ENCODE results near the gene MAGEA11.
"Not testable (repeated sequence)": the region's sequence is repeated elsewhere in the genome, so short reads cannot be mapped to it uniquely, and the experiment has no call there.

MAGEA11 gene

GRCh38 chrX:149718757-149719156, 6.9 kb downstream of the MAGEA11 start:
- DNase-seq, result no peak

DNA sequence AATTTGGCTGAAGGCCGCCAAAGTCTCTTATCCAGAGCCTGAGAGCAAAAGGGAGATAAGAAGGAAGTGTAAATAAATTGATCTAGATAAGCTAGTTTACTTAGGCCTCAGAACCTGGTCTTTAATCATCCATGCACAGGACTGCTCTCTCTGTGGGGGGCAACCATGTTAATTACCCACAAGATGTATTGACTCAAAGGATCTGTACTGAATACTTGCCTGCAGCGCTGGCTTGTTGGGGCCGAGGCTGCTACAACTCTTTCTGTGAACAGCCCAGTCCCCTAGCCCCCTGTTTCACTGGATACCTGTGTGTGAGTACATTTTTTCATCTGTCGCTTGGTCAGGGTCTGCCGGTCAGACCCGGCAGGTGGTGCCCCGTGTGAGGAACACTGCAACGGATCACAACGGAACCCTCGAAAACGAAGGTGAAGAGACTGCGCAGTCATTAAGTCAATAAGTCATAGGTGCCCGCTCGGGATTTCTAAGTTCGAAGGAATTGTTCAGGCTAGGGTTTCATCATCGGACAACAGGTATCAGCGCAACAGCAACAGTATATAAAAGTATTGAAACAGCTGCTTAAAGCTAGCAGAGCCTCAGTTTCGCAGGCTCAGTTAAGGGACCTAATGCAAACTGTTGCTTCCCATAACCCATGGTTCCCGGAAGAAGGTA, 8.3 kb downstream of the MAGEA11 start:
- no peak for DNase-seq

- not testable (repeated sequence) for DNase-seq
Observed at GRCh38 chrX:149721241-149721640, 9.4 kb downstream of the MAGEA11 start.

- no peak for DNase-seq
Observed at GRCh38 chrX:149721778-149722177, 9.9 kb downstream of the MAGEA11 start.

- DNase-seq, result not testable (repeated sequence)
Observed at GRCh38 chrX:149723583-149724118, 11.8 kb downstream of the MAGEA11 start.

- not testable (repeated sequence) for DNase-seq
Observed at GRCh38 chrX:149727308-149727707, 15.4 kb downstream of the MAGEA11 start.

GRCh38 chrX:149742269-149742668, 30.4 kb downstream of the MAGEA11 start:
- DNase-seq, result not testable (repeated sequence)

GRCh38 chrX:149746390-149747007, 34.6 kb downstream of the MAGEA11 start:
- DNase-seq, result not testable (repeated sequence)

GRCh38 chrX:149757206-149758067, 45.6 kb downstream of the MAGEA11 start:
- DNase-seq, result no peak

DNA sequence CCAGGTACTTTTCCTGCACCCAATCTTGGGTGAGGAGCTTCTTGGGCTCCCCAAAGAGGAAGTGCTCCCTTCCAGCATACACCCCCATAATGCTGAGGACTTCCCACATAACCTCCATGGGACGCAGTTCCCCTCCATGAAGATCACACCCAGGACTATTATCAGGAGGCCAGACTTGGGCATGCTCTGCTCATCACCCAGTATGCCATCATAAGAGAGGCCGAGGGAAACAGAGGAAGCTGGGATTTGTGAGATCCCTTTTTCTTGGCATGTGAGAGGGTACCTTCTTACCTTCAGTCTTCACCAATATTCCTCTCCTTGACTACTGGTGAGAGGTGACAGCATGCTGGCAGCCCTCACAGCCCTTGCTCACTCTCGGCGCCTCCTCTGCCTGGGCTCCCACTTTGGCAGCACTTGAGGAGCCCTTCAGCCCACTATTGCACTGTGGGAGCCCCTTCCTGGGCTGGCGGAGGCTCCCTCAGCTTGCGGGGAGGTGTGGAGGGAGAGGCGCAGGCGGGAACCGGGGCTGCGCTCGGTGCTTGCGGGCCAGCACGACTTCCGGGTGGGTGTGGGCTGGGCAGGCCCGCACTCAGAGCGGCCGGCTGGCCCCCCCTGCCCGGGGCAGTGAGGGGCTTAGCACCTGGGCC, 46.3 kb downstream of the MAGEA11 start:
- DNase-seq, result no peak

GRCh38 chrX:149758715-149759078, 46.8 kb downstream of the MAGEA11 start:
- not testable (repeated sequence) for DNase-seq

- DNase-seq, result no peak
Observed at GRCh38 chrX:149759824-149760223, 48.0 kb downstream of the MAGEA11 start.

DNA sequence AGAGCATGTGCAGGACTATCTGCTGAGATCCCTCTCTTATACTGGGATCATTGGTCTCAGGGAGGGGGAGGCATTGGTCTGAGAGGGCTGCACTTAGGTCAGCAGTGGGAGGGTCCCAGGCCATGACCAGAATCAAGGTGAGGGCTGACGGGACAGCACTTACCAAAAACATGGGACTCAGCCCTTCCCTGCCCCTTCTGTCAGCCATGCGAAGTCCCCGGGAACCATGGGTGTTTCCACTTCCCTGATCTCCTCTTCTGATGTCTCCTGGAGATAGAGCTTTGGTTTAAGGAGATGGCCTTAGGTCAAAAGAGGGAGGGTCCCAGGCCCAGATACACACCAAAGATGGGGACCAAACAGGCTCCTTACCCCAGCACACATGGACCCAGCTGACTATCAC, 49.1 kb downstream of the MAGEA11 start:
- DNase-seq, result no peak

- not testable (repeated sequence) for DNase-seq
Observed at GRCh38 chrX:149761858-149762674, 50.2 kb downstream of the MAGEA11 start.

DNA sequence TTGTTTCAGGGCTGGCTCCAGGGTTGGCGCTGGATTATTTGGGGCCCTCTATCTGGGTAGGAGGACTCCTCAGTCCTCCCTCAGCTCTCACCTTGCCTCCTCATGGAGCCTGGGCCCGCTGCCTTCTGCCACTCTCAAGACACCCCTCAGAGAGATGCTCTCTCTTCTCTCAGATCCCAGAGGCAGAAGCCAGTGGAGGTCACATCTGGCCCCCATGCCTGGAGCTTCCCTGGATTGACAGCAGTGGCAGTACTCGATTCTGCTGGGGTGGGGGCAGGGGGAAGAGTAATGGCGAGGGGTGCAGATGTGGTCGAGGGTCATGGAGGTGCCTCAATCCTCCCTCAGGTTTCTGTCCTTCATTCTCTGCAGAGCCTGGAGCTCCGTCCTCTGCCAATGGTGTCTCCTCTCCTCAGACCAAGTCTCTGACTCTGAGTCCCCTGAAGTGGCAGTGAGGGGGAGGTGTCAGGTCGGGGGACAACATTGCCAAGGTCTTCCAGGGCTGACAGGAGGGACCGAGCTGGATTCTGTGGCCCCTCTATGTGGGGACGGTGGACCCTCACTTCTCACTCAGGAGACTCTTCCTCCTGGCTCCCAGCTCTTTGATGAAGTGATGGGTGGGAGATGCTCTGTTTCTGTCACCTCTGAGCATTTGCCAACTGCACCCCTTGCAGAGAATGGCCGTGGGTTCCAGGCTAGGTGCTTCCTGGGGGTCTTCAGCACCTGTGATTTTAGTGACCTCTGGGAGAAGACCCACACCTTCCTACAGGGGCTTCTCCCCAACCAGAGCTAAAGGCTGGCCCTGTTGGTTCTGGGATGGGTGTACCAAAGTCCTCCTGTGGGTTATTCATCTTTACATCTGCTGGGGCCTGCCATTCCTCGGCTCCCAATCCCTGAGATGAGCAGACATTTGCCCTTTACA, 51.1 kb downstream of the MAGEA11 start:
- no peak for DNase-seq

Measured in stimulated activated naive CD4-positive, alpha-beta T cell treated with Interleukin-2 at 50 U/mL for 16 hours (primary cell).